ENCODE data around the gene C1orf226.

- TF ChIP-seq, protein P1, sequence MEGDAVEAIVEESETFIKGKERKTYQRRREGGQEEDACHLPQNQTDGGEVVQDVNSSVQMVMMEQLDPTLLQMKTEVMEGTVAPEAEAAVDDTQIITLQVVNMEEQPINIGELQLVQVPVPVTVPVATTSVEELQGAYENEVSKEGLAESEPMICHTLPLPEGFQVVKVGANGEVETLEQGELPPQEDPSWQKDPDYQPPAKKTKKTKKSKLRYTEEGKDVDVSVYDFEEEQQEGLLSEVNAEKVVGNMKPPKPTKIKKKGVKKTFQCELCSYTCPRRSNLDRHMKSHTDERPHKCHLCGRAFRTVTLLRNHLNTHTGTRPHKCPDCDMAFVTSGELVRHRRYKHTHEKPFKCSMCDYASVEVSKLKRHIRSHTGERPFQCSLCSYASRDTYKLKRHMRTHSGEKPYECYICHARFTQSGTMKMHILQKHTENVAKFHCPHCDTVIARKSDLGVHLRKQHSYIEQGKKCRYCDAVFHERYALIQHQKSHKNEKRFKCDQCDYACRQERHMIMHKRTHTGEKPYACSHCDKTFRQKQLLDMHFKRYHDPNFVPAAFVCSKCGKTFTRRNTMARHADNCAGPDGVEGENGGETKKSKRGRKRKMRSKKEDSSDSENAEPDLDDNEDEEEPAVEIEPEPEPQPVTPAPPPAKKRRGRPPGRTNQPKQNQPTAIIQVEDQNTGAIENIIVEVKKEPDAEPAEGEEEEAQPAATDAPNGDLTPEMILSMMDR (IDR thresholded peaks at IDR 0.05; ENCODE audit: borderline replicate concordance, extremely low read depth, low read length, poor library complexity, severe bottlenecking) = no peak
- no peak for TF ChIP-seq EZH2 (IDR thresholded peaks at IDR 0.05; ENCODE audit: borderline replicate concordance, low read depth, low read length, severe bottlenecking)
These were observed 9.1 kb downstream of the C1orf226 start for GRCh38 chr1:162390396-162391185.
